Stimulated activated CD8-positive, alpha-beta memory T cell treated with anti-CD3 and anti-CD28 coated beads, Interleukin-7, amount 100 ng/mL, for 1 hour (primary cell): Measurements from ENCODE around the gene GAB3.

Experiments
- DNase-seq, 2 donors: peaks; one replicate each; pipeline ENCODE4 v3.0.0-alpha.2; 2020; ENCODE audit warnings: low read depth in 2 of 2

The GAB3 gene

GRCh38 chrX:154750301-154751202 lies at the start of gene GAB3:
TSS of gene GAB3 (minus strand) at chrX:154751077. CDS start at chrX:154751025, 52 bp downstream.
- DNase-seq: no peak

DNA sequence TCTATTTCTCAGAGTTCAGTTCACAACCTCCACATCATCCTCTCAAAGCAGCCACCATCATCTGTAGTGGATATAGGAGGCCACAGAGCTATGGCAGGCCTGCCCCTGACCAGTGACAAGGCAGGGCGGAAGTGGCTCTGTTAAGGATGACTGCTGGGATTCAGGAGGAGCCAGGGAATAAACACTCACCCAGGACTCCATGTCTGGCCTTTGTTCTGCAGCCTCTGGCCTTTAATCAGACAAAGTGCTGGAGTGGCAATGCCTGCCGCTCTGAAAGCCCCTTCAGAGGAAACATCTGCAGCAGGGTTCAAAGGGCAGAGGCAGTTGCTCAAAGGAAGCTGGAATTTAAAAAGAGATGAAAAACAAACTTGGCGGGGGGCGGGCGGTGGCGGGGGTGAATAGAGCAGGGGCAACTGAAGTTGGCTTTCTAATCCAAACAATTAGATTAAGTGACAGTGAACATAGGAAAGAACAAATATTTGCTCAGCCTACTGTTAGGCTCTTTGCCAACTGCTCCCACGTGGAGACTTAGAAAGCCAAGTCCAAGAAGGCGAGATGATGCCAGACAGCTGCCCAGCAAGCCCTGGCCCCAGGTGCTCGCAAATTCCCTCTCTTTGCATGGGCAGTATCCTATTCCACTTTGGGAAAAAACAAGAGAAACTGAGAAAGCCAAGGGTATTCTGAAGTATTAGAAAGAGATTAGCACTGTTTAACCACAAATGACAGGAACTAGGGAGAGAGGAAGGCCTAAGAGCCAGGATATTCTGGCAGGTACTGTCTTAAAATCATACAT lies 48.9 kb upstream of the GAB3 start:
- DNase-seq: no peak

DNA sequence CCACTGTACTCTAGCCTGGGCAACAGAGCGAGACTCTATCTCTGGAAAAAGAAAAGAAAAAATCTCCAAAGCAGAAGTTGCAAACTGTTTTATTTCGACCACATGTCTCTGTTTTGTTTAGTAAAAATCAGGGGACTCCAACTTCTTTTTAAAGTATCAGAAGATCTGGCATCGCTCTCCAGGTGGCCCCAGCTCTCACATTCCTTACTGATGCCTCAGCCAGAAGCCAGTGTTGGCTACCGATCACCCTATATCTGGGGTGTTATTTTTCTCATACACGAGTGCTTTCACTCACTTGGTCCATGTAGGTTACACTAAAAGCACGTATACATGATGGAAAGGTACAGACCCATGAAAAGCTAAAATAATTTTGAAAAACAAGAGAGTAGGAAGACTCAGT lies 46.1 kb upstream of the GAB3 start:
- DNase-seq: no peak

- DNase-seq: no peak
These were observed 44.1 kb upstream of the GAB3 start for GRCh38 chrX:154795016-154795415.

DNA sequence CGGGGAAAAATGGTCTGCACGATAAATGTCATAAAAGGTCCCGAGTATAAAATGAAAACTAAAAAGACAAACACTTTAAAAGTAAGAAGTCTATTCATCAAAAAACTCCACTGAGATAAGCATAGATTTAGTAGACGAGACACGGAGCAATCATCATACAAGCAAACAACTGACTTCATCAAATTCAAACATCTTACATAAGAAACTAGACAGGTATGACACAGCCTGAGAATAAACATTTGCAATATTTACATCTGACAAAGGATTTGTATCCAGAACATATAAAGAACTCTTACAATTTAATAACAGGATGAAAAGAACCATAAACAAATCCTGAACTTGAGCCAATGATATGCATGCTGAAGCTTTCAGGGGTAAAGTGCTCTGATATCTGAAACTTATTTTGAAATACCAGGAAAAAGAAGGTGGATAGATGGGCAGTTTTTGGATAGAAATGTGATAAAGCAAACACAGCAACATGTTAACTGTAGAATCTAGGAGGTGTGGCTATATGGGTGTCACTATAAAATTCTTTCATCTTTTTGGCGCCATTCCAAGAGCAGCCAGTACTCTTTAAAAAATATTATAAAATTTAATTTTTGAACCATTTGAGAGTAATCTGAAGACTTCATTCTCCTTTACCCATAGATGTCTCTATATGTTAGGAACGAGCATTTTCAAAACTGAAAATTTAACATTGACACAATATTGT lies 42.4 kb upstream of the GAB3 start:
- DNase-seq: no peak

DNA sequence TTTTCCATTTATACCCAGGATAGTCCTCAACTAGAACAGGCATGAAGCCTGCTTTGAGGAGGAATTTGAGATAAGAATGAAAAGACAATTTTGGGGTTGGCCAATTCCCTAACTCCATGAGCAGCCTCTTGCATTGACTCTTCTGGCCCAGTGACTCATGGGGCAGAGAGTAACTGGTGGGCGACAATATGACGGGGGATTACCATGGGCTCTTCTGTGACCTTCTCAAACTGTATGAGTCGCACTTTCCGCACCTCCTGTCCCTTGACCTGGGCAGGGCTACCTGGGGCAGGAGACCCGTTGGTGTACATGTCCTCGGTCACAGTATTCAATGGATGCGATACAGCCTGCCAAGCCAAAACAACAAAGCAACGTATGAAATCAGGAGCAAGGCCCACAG lies 41.1 kb upstream of the GAB3 start:
- no peak for DNase-seq

DNA sequence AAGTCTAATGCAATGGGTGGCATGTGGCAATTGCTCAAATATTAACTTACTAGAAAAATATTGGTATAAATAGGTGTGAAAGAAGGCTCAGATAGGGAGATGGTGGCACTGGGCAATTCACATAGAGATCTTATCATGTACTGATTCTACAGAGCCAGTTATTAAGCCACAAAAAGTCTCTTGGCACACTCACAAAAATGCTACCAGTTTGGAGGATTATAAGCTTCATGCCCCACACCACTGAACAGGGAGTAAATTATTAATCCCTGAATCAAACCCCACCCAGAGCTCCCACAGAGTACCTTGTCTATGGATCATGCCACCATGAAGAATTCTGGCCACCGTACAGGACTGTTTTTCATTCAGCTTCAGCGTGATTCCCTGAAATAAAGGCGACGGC lies 40.6 kb upstream of the GAB3 start:
- DNase-seq: no peak

- DNase-seq: no peak
These were observed 34.8 kb upstream of the GAB3 start for GRCh38 chrX:154785716-154786115.

DNA sequence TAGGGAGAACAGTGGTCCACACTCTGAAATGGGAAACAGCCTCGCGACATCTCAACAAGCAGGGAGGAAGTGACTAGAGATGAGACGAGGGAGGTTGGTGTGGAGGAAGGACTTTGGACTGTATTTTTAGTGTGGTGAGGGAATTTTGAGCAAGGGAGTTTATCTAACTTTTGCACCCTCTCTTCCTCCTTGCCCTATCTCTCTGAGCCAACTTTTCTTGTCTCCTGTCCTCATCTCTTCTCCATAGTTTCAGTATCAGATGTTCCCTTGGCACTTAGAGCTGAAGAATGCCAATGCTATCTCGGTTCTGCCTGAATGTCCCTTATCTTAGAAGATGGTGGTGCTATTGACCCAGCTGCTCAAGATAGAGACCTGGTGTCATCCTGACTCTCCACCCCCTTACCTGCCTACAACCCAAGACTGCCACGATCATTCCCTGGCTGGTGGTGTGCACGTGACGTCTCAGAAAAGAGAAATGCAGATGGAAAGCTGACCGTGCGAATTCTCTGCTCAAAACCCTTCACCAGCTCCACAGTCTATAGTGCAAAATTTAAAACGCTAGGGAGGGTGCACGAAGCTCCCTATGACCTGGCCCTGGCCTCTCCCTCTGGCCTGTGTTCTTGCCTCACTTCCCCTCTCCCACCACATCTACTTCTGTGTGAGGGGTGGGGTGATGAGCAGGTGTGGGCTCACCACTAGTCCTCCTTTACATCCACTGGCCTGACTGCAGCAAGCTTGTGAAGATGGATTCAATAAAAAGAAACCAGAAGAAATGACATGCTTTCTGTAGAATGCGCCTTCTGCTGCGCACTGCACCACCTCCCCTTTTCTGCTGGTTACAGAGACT lies 33.5 kb upstream of the GAB3 start:
- DNase-seq: no peak

- DNase-seq: no peak
These were observed 30.1 kb upstream of the GAB3 start for GRCh38 chrX:154780968-154781367.

DNA sequence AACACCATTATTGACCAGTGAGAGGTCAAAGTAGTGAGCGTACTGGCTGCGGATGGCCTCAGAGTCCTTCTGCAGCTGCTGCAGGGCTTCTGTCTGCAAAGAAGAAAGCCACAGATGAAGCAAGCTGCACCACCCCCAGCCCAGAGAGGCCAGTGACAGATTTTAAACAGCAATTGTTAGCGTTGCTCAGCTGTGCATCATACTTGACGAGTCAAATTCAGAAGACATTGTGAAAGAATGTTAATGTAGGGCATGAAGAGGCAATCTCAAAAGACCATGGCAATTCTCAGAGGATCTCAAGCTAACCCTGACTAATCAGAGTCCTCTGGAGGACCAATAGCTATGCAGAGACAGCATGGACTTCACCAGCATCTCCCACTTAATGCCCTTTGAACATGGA lies 28.4 kb upstream of the GAB3 start:
- no peak for DNase-seq

DNA sequence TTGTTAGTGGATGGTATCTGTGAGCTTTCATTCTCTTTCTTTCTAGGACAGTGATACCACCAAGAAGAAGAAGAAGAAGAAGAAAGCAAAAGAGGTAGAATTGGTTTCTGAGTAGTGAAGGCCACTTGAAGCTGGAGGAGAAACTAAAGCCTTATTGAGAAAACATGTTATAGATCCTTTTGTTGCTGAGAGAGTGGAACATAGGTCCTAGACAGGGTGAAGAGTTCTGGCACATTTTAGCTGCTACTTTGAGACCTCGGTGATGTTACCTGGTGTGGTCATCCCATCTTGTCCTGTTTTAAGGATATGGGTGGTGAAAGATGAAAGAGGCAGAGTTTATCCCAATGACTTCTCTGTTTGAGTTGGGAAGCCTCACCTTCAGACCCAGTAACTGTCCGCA lies 25.9 kb upstream of the GAB3 start:
- no peak for DNase-seq

DNA sequence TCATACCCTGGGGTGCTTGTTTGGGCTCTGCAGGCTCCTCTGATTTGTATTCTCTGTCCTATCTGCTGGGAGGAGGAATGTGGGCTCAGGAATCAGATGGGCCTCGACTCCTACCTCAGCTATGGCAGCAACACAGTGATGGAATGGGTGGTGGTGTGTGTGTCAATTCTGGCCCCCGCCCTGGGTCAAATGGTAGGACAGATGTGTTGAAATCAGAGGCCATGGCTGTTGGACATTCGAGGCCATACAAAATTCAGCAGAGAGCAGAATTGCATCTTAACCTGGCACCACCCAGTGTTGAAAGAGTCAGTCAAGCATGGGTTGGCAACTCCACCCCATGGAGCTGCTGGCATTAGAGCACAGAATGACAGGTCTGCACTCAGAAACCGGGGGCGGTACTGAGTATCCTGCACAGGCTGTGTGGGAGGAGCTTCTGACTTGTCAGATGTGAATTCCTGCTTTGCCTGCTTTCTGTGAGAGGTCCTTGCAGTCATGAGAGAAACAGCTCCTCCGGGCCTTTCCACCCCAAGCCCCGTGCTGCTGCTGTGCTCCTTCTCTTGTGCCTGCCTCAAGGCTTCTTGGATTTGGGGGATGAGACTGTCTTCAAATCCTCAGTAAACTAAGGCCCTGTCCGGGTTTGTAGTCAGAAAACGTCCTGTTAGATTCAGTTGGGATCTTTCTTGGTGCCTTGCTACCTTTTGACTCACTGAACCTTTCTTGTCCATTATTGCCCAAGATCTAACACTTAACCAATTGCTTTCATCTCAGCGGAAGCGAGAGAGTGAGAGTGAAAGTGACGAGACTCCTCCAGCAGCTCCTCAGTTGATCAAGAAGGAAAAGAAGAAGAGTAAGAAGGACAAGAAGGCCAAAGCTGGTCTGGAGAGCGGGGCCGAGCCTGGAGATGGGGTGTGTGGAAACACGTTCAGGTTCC lies 24.8 kb upstream of the GAB3 start:
- no peak for DNase-seq

GRCh38 chrX:154774622-154775021 lies 23.7 kb upstream of the GAB3 start:
- DNase-seq: no peak

DNA sequence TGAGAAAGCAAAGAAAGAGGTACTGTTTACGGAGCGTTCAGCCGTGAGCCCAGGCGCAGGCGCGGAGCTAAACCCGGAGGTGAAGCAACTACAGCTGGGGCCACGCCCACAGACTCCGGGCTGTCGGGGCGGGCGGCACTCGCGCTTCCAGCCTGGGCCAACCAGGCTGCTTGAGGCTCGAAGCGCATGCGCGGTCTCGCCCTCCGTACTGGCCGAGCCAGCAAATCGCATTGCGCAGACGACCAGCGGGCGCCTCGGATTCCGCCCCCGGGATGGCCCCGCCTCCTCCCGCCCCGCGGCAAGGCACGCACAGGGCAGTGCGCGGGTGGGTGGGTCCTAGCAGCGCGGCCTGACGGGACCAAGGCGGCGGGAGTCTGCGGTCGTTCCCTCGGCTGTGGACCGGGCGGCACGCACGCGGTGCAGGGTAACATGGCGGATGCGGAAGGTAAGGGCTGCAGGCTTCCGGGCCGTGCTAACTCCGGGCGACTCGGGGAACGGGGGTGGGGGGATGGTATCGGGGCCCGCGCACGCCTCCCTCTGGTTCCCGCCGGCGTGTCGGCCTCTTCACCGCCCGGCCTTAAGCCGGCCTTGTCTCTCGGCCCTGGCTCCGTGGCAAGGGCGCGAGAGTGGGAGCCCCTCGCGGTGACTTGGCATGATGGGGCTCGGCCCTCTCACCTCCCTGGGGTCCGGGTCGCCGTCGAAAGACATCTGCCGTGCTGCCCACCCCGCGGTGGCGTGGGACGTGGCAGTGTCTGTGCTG lies 11.8 kb upstream of the GAB3 start, which contains the start of gene DKC1:
Gene DKC1, plus strand, starts transcription at position 328 of the 760 bp plus-strand sequence. Its CDS starts 102 bp downstream, at position 430.
- DNase-seq: peak; percentile 80 to 83

- no peak for DNase-seq
These were observed 11.2 kb upstream of the GAB3 start for GRCh38 chrX:154761977-154762536.

- no peak for DNase-seq
These were observed 7.8 kb upstream of the GAB3 start for GRCh38 chrX:154758696-154759095.

DNA sequence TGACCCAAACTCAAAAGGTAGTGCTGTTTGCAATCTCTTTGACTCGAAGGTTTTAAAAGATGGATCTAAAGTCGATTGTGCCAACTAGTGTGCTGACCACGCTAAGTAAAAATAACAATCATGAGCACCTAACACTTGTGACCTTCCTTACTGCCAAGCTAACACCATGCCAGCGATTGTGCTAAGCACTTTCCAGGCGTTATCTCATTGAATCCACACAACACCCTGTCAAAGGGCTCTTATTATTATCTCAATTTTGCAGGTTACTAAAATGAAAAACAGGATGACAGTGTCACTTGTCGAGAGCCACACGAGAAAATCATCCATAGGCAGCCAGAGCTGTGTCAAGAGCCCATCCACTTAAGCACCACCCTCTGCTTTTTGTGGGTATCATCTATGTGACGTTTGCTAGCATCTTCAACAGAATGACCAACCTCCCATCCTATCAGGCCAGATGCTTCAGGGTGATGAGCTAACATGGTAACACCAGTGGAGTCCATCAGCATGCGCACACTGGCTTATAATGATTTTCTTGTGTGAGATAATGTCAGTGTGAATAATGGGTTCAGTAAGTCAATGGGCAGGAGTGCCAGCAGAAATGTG lies 893 bp upstream of the GAB3 start:
- DNase-seq: no peak
